OCI-LY1 (cell line): ENCODE data around the gene RNASE8.

Experiments
- H2AFZ ChIP-seq: fragments of 200-600 bp; sonication (generic), shearing (Covaris generic); 2 replicates; pipeline ENCODE4 v1.6.0; 2014; ENCODE audit warnings: antibody characterized with exemption, mild to moderate bottlenecking, low read length
- H3F3A ChIP-seq: fragments of 200-600 bp; sonication (generic), shearing (Covaris generic); 2 replicates; pipeline ENCODE4 v1.6.0; 2014; ENCODE audit warnings: mild to moderate bottlenecking, antibody characterized with exemption, low read length, moderate library complexity; ENCODE audit not compliant: insufficient read depth
- H3K27ac ChIP-seq: fragments of 200-600 bp; sonication (generic); 2 replicates; pipeline ENCODE4 v1.5.1; 2014; ENCODE audit warnings: low read length, mixed run types, mild to moderate bottlenecking, low read depth; ENCODE audit not compliant: poor library complexity, severe bottlenecking
- H3K27me3 ChIP-seq: fragments of 200-600 bp; sonication (generic); 2 replicates; pipeline ENCODE4 v1.6.0; 2014; ENCODE audit warnings: antibody characterized with exemption, mild to moderate bottlenecking, low read length, moderate library complexity; ENCODE audit not compliant: insufficient read depth
- H3K36me3 ChIP-seq: fragments of 200-600 bp; sonication (generic); 2 replicates; pipeline ENCODE4 v1.6.1; 2014; ENCODE audit warnings: mild to moderate bottlenecking, antibody characterized with exemption, low read length, moderate library complexity, mixed read lengths; ENCODE audit not compliant: insufficient read depth
- H3K4me1 ChIP-seq: fragments of 200-600 bp; sonication (generic); 2 replicates; pipeline ENCODE4 v1.5.1; 2014; ENCODE audit warnings: mild to moderate bottlenecking, low read length, moderate library complexity; ENCODE audit not compliant: insufficient read depth, severe bottlenecking
- H3K4me2 ChIP-seq: fragments of 200-600 bp; sonication (generic), shearing (Covaris generic); 2 replicates; pipeline ENCODE4 v1.6.1; 2014; ENCODE audit warnings: low read length
- H3K4me3 ChIP-seq: fragments of 200-600 bp; sonication (generic); 2 replicates; pipeline ENCODE4 v1.5.1; 2014; ENCODE audit warnings: low read length, low read depth, mild to moderate bottlenecking, mixed read lengths; ENCODE audit not compliant: poor library complexity, severe bottlenecking
- H3K79me2 ChIP-seq: fragments of 200-600 bp; shearing (Covaris generic); 2 replicates; pipeline ENCODE4 v1.6.1; 2016; ENCODE audit warnings: mixed run types, low read length, mixed read lengths; ENCODE audit not compliant: insufficient read depth
- H3K9ac ChIP-seq: fragments of 200-600 bp; sonication (generic), shearing (Covaris generic); 2 replicates; pipeline ENCODE4 v1.6.1; 2014; ENCODE audit warnings: mild to moderate bottlenecking, low read length, mixed read lengths
- H3K9me2 ChIP-seq: fragments of 200-600 bp; sonication (generic), shearing (Covaris generic); 2 replicates; pipeline ENCODE4 v1.6.1; 2014; ENCODE audit warnings: low read depth, mild to moderate bottlenecking, low read length, mixed read lengths
- H3K9me3 ChIP-seq: fragments of 200-600 bp; shearing (Covaris generic); 2 replicates; pipeline ENCODE4 v1.6.1; 2014; ENCODE audit warnings: low read length, mixed read lengths
- H4K20me1 ChIP-seq: fragments of 200-600 bp; sonication (generic), shearing (Covaris generic); 2 replicates; pipeline ENCODE4 v1.6.0; 2016; ENCODE audit warnings: mild to moderate bottlenecking, low read length; ENCODE audit not compliant: insufficient read depth
- CTCF ChIP-seq: fragments of 200-600 bp; sonication (generic), shearing (Covaris generic); IDR thresholded peaks from 2 replicates; pipeline ENCODE4 v1.5.1; 2017; ENCODE audit warnings: mild to moderate bottlenecking, antibody characterized with exemption, low read length, moderate library complexity, mixed read lengths
- EZH2 ChIP-seq: fragments of 200-600 bp; sonication (generic), shearing (Covaris generic); IDR thresholded peaks from 2 replicates; pipeline ENCODE4 v1.8.0; 2017; ENCODE audit warnings: borderline replicate concordance, mixed run types, mild to moderate bottlenecking, antibody characterized with exemption, low read length, moderate library complexity, mixed read lengths

Gene RNASE8

GRCh38 chr14:21091821-21092272, 34.2 kb downstream of the RNASE8 start:
- Histone ChIP-seq H3K4me2 (no peak overlapping the region), H4K20me1 (no peaks in the 10 kb centered on the region), H3K9me2 (no peaks in the 10 kb centered on the region), H3K27ac (no peak overlapping the region), H3K27me3 (no peaks in the 10 kb centered on the region), H3F3A (no peaks in the 10 kb centered on the region), H3K36me3 (no peaks in the 10 kb centered on the region), H3K79me2 (no peaks in the 10 kb centered on the region), H3K9me3 (no peaks in the 10 kb centered on the region), H3K4me3 (no peak overlapping the region), H3K4me1 (peaks cover 4% of the 10 kb centered on the region), H3K9ac (no peak overlapping the region), H2AFZ (no peak overlapping the region)
- no peak for TF ChIP-seq EZH2
- no peak for TF ChIP-seq CTCF

- no peaks in the 10 kb centered on the region for H3K9me3 ChIP-seq
- H3K27ac ChIP-seq, result no peak overlapping the region
- no peak overlapping the region for H3K9ac ChIP-seq
- no peak overlapping the region for H3K4me3 ChIP-seq
- H4K20me1 ChIP-seq, result no peaks in the 10 kb centered on the region
- H3K27me3 ChIP-seq, result no peaks in the 10 kb centered on the region
- H3K36me3 ChIP-seq, result no peaks in the 10 kb centered on the region
- peak overlapping the region; percentile 38; the same call in 1 of the 2 replicates for H3K4me2 ChIP-seq
- H3K4me1 ChIP-seq, result peaks cover 4% of the 10 kb centered on the region
- no peak overlapping the region for H2AFZ ChIP-seq
- H3F3A ChIP-seq, result no peaks in the 10 kb centered on the region
- H3K9me2 ChIP-seq, result no peaks in the 10 kb centered on the region
- no peaks in the 10 kb centered on the region for H3K79me2 ChIP-seq
- TF ChIP-seq EZH2 (no peak), CTCF (peak; percentile 100)
Measured at GRCh38 chr14:21092273-21093011, 34.8 kb downstream of the RNASE8 start.

- no peak overlapping the region for H3K9ac ChIP-seq
- H3K27me3 ChIP-seq, result no peaks in the 10 kb centered on the region
- H2AFZ ChIP-seq, result no peak overlapping the region
- no peaks in the 10 kb centered on the region for H4K20me1 ChIP-seq
- H3K4me2 ChIP-seq, result no peak overlapping the region
- no peaks in the 10 kb centered on the region for H3F3A ChIP-seq
- H3K9me3 ChIP-seq, result no peaks in the 10 kb centered on the region
- H3K79me2 ChIP-seq, result no peaks in the 10 kb centered on the region
- H3K27ac ChIP-seq, result no peak overlapping the region
- no peaks in the 10 kb centered on the region for H3K9me2 ChIP-seq
- no peak overlapping the region for H3K4me3 ChIP-seq
- no peaks in the 10 kb centered on the region for H3K36me3 ChIP-seq
- TF ChIP-seq CTCF, result no peak
- TF ChIP-seq EZH2, result no peak
- H3K4me1 ChIP-seq, result peaks cover 4% of the 10 kb centered on the region
Measured at GRCh38 chr14:21093018-21093417, 35.4 kb downstream of the RNASE8 start.
